ENCODE results near the gene CALML6. TPM values are rescaled to one million over a fixed set of nuclear protein-coding genes. Genes with fewer than 3 reads are reported as not detected.

CALML6 gene
- total RNA-seq, 1 donor from 2014 or later: 2.3 TPM

DNA sequence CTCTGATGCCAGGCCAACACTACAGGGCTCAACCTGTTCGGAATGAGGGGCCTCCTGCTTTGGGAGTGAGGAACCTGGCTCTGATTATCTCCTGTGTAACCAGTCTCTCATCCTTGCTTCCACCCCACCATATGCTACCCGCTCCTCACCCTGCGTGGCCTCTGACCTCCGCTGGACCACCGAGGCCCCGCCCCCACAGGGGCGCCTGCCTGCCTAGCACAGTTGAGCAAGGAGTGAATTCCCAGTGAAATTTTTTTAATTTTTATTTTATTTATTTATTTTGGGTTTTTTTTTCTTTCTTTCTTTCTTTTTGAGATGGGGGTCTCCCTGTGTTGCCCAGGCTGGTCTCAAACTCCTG, 22.3 kb upstream of the CALML6 start:
- Mint-ChIP-seq H3K4me1 (ENCODE audit: low read depth) (peaks cover 36% of the 10 kb centered on the region), H3K27me3 (ENCODE audit: low read depth) (no peaks in the 10 kb centered on the region), H3K36me3 (ENCODE audit: low read depth) (no peaks in the 10 kb centered on the region), H3K9me3 (ENCODE audit: low read depth) (no peaks in the 10 kb centered on the region), H3K4me3 (ENCODE audit: unreplicated experiment) (no peak overlapping the region), H3K27ac (ENCODE audit: unreplicated experiment) (no peak overlapping the region)
- DNase-seq (ENCODE audit: low spot score): no peak
- no peak for TF ChIP-seq CTCF (IDR thresholded peaks at IDR 0.05)

GRCh38 chr1:1893291-1893985, 21.6 kb upstream of the CALML6 start:
- H3K4me3 Mint-ChIP-seq (ENCODE audit: unreplicated experiment): no peak overlapping the region
- no peak overlapping the region for H3K27ac Mint-ChIP-seq (ENCODE audit: unreplicated experiment)
- H3K9me3 Mint-ChIP-seq (ENCODE audit: low read depth): no peaks in the 10 kb centered on the region
- H3K4me1 Mint-ChIP-seq (ENCODE audit: low read depth): peaks cover 29% of the 10 kb centered on the region
- H3K36me3 Mint-ChIP-seq (ENCODE audit: low read depth): no peaks in the 10 kb centered on the region
- H3K27me3 Mint-ChIP-seq (ENCODE audit: low read depth): no peaks in the 10 kb centered on the region
- DNase-seq (ENCODE audit: low spot score): no peak
- TF ChIP-seq CTCF (IDR thresholded peaks at IDR 0.05): no peak

GRCh38 chr1:1893997-1894353, 21.1 kb upstream of the CALML6 start:
- H3K9me3 Mint-ChIP-seq (ENCODE audit: low read depth): no peaks in the 10 kb centered on the region
- TF ChIP-seq CTCF (IDR thresholded peaks at IDR 0.05): no peak
- no peaks in the 10 kb centered on the region for H3K36me3 Mint-ChIP-seq (ENCODE audit: low read depth)
- peaks cover 24% of the 10 kb centered on the region for H3K4me1 Mint-ChIP-seq (ENCODE audit: low read depth)
- no peak overlapping the region for H3K4me3 Mint-ChIP-seq (ENCODE audit: unreplicated experiment)
- H3K27me3 Mint-ChIP-seq (ENCODE audit: low read depth): no peaks in the 10 kb centered on the region
- DNase-seq (ENCODE audit: low spot score): no peak
- no peak overlapping the region for H3K27ac Mint-ChIP-seq (ENCODE audit: unreplicated experiment)

DNA sequence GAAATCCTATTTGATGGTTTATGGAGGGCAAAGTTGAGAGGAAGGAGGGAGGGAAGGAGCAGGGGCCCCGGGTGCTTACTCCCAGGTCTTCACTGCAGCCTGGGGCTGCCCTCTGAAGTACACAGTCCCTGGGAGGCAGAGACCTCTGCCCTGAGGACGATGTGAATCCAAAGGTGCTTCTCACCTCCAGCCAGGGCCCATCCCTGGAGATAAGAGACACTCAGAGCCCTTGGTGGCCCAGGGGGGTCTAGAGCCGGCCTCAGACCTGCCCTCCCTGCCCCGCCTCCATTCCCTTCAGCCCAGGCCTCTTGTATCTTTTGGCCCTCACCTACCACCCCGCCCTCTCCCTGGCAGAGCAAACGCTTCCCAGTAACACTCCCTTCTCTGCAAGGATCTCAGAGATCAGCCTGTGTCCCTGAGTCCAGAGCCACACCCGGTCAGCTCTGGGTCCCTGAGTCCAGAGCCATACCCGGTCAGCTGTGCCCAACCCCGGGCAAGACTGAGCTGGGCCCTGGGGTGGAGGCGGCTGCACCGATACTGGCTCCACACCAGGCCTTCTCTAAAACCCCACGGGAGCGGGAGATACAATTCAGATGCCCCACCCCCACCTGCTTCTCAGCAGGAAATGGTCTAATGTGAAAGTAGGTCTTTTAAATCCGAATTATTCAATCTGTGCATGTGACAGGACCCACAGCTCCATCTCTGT, 20.6 kb upstream of the CALML6 start:
- peak overlapping the region; percentile 43 for H3K27ac Mint-ChIP-seq (ENCODE audit: unreplicated experiment)
- no peaks in the 10 kb centered on the region for H3K36me3 Mint-ChIP-seq (ENCODE audit: low read depth)
- no peak overlapping the region for H3K4me3 Mint-ChIP-seq (ENCODE audit: unreplicated experiment)
- no peaks in the 10 kb centered on the region for H3K27me3 Mint-ChIP-seq (ENCODE audit: low read depth)
- peaks cover 20% of the 10 kb centered on the region for H3K4me1 Mint-ChIP-seq (ENCODE audit: low read depth)
- DNase-seq (ENCODE audit: low spot score): no peak
- H3K9me3 Mint-ChIP-seq (ENCODE audit: low read depth): no peaks in the 10 kb centered on the region
- no peak for TF ChIP-seq CTCF (IDR thresholded peaks at IDR 0.05)

DNA sequence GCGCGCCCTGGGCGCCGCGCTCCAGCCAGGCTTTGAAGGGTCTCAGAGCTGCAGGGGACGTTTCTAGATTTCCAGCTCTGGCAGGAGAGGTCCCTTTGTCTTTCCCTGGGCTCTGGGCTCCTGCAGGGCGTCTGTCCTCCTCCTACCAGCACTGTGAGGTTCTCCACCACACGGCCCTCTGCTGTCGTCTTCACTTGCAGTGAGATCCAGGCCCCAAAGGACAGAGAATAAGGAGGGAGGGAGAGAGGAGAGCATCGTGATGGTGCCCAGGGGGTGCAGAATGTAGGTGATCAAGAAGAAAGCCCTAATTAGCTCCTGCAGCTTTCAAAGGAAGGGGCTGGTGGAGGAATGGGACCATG, 20.0 kb upstream of the CALML6 start:
- Mint-ChIP-seq H3K27ac (ENCODE audit: unreplicated experiment) (no peak overlapping the region), H3K9me3 (ENCODE audit: low read depth) (no peaks in the 10 kb centered on the region), H3K27me3 (ENCODE audit: low read depth) (no peaks in the 10 kb centered on the region), H3K4me3 (ENCODE audit: unreplicated experiment) (no peak overlapping the region), H3K36me3 (ENCODE audit: low read depth) (no peaks in the 10 kb centered on the region), H3K4me1 (ENCODE audit: low read depth) (peaks cover 20% of the 10 kb centered on the region)
- TF ChIP-seq CTCF (IDR thresholded peaks at IDR 0.05): no peak
- DNase-seq (ENCODE audit: low spot score): no peak

Data from chondrocyte (in vitro differentiated cells).